Coronary artery (tissue), 2 donors: ENCODE results near the gene GABBR2.

ENCODE experiments used
- DNase-seq: peaks from one replicate; pipeline ENCODE4 v3.0.0-alpha.2; 2017; ENCODE audit warnings: low spot score
- H3K27ac ChIP-seq, 2 donors: fragments of 200-600 bp; sonication (generic); one replicate each; pipeline ENCODE4 v1.5.1; 2016 to 2019
- H3K4me3 ChIP-seq: fragments of 200-600 bp; sonication (generic); 2 replicates; pipeline ENCODE4 v1.5.1; 2016; ENCODE audit warnings: mild to moderate bottlenecking, moderate library complexity
- TF ChIP-seq, protein P1 (sequence below): fragments of 200-600 bp; sonication (generic); IDR thresholded peaks from one replicate; pipeline ENCODE4 v1.5.1; 2019; ENCODE audit warnings: antibody characterized with exemption

The GABBR2 gene

DNA sequence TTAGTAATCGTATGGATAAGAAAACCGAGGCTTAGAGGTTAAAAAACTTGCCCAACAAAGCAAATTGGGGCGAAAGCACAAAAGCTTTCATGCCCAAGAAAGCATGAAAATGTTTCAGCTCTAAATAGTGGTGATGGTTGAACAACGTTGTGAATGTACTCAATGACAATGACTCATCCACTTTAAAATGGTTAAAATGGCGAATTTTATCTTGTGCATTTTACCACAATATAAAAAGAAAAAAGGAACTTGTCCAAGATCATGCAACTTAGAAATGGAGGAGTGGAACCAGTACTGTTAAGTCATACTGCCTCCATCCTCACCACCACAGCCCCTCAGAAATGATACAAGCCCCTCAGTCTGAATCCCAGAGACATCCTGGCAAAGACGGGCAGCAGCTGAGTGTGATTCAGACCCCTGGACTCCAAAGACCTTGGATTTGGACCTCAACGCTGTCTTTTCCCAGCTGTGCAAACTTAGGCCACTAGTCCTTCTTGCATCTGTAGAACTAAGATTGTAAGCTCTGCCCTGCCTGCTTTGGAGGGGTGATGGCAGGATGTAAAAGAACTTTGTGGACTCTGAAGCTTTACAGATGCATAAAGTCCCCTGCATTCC, 158.4 kb downstream of the GABBR2 start:
- no peak for DNase-seq
- TF ChIP-seq, protein P1, sequence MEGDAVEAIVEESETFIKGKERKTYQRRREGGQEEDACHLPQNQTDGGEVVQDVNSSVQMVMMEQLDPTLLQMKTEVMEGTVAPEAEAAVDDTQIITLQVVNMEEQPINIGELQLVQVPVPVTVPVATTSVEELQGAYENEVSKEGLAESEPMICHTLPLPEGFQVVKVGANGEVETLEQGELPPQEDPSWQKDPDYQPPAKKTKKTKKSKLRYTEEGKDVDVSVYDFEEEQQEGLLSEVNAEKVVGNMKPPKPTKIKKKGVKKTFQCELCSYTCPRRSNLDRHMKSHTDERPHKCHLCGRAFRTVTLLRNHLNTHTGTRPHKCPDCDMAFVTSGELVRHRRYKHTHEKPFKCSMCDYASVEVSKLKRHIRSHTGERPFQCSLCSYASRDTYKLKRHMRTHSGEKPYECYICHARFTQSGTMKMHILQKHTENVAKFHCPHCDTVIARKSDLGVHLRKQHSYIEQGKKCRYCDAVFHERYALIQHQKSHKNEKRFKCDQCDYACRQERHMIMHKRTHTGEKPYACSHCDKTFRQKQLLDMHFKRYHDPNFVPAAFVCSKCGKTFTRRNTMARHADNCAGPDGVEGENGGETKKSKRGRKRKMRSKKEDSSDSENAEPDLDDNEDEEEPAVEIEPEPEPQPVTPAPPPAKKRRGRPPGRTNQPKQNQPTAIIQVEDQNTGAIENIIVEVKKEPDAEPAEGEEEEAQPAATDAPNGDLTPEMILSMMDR: no peak
- Histone ChIP-seq H3K4me3 (no peak overlapping the region), H3K27ac (no peak overlapping the region)

- Histone ChIP-seq H3K4me3 (no peak overlapping the region), H3K27ac (no peak overlapping the region)
- TF ChIP-seq, protein P1: no peak
- DNase-seq: no peak
These were observed 159.3 kb downstream of the GABBR2 start for GRCh38 chr9:98549401-98549800.

DNA sequence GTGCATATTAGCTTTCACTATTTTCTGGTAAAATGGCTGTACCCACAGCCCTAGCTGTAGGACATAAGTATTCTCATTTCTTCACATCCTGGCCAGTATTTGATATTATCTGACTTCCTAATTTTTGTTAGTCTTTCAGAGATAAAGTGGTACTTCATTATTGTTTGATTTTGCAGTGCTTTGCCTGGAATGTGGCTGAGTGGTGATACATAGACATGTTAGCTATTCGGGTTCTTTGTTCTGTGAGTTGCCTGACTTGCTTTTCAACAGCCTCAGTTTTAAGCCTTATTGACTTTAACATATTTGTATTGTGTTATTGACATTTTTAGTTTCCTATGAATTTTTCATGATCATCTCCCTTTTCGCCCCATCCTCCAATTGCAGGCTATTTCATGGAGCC, 161.1 kb downstream of the GABBR2 start:
- TF ChIP-seq, protein P1: no peak

GRCh38 chr9:98545021-98545420, 163.7 kb downstream of the GABBR2 start:
- no peak overlapping the region for H3K27ac ChIP-seq
- DNase-seq: no peak
- H3K4me3 ChIP-seq: no peak overlapping the region
- TF ChIP-seq, protein P1: no peak

More for the DNA sequence above, 161.1 kb downstream of the GABBR2 start:
- no peak for DNase-seq
- no peak overlapping the region for H3K27ac ChIP-seq
- no peak overlapping the region for H3K4me3 ChIP-seq

DNA sequence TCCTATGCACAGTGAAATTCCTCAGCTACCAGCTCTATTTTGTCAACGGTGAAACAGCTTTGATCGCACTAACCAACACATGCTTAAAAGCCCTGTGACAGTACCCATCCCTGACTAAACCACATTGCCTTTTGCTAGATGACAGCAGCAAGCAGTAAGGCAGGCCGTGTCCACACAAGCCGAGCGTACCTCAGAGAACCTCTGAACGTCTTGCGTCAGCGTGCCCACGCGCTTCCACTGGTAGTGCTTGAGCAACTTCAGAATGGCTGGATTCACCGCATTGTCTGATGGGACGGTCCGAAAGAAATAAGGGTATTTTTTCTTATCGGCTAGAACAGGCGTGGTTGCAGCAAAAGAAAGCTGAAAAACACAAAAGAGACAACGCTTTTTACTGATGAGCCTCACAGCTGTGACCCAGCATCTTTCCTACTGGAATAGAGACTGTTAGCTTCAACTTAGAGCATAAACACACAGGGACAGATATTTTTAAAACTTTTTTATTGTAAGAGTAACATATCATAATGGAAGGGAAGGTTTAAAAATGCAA, 167.0 kb downstream of the GABBR2 start:
- H3K4me3 ChIP-seq: no peak overlapping the region
- H3K27ac ChIP-seq: no peak overlapping the region
- DNase-seq: no peak
- TF ChIP-seq, protein P1: no peak

- no peak overlapping the region for H3K4me3 ChIP-seq
These were observed 168.3 kb downstream of the GABBR2 start for GRCh38 chr9:98540476-98540875.

More at GRCh38 chr9:98540476-98540875, 168.3 kb downstream of the GABBR2 start:
- DNase-seq: no peak
- TF ChIP-seq, protein P1: no peak
- no peak overlapping the region for H3K27ac ChIP-seq
